ENCODE results near the gene SLC3A2.

SLC3A2 gene

GRCh38 chr11:62880231-62880802 is 379 bp upstream of the SLC3A2 start:
- DNase-seq (ENCODE audit: low read depth) = no peak

DNA sequence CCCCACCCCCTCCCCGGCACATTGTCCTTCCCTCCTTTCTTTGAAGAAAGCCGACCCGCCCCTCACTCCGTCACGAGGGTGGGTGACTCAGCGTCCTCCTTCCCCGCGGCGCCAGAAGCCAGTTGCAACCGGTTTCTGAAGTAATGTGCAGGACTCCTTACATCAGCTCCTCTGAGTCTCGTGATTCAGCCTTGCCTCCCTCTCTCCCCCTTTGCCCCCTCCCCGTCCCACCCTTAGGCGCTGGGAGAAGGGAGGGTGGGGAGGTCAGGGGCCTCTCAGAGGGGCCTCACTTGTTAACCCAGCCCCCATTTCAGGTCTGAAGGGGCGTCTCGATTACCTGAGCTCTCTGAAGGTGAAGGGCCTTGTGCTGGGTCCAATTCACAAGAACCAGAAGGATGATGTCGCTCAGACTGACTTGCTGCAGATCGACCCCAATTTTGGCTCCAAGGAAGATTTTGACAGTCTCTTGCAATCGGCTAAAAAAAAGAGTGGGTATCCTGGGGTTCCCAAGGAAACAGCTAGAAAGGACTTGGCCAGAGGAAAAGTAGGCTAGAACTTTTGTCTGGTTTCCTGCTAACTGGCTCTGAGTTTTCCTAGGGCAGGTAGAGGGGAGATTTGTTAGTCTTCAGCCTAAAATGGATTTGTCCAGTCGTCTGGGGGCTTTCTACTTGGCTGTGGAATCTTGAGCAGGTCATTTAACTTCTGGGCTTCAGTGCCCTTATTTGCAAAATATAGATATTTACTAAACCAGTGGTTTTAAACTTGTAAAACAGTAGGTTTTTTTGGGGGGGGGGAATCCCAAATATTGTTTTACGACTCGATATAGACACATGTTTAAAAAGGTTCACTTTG is 1.1 kb downstream of the SLC3A2 start:
- DNase-seq (ENCODE audit: low read depth) = peak; percentile 87

GRCh38 chr11:62882431-62882749 is 1.7 kb downstream of the SLC3A2 start:
- DNase-seq (ENCODE audit: low read depth) = no peak

DNA sequence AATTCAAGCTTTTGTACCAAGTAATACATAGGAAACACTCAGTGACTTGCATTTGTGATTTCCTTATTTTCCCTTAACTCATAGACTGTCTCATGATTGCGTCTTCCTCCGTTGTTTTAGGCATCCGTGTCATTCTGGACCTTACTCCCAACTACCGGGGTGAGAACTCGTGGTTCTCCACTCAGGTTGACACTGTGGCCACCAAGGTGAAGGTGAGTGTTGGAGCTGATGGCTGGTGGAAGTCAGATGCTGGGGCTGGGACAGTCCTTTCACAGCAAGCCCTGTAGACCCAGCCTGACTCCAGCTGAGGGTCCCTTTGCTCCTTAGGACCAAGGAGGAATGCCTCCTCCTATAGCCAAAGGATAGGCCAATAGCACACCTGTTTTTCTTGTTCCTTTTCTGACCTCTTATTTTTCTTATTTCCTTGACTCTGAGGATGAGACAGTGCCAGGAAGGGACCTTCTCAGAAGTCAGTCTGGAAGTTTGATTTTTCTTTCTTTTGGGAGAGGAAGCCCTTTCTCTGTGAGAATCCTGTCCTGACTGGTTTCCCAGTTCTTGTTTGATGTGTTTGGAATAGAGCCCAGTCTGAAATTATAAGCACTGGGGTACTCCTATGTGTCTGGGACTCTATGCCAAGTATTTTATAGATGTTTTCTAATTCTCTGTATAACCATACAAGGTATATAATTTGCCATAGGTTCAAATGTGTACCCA is 2.2 kb downstream of the SLC3A2 start:
- DNase-seq (ENCODE audit: low read depth) = no peak

DNA sequence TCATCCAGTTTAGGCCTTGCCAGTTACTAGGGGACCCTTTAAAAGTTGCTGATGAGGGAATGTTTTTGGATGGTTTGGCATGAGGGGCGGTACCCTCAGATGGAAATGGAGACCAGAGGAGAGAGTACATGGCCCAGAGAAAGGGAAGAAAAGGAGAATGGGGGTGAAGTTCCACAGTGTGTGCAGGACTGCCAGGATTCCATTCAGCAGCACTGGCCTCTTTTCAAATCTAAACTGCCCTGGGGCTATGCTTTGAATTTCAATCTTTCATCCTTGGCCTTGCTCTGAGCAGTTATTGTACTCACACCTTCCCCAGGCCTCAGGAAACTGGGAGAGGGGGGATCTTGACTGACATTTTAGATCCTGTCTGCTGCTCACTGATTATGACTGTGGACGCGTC is 3.0 kb downstream of the SLC3A2 start:
- no peak for DNase-seq (ENCODE audit: low read depth)

- no peak for DNase-seq (ENCODE audit: low read depth)
These were observed 4.5 kb downstream of the SLC3A2 start for GRCh38 chr11:62885137-62885750.

- no peak for DNase-seq (ENCODE audit: low read depth)
These were observed 7.7 kb downstream of the SLC3A2 start for GRCh38 chr11:62888406-62888805.

- DNase-seq (ENCODE audit: low read depth) = no peak
These were observed 8.4 kb downstream of the SLC3A2 start for GRCh38 chr11:62889126-62889483.

GRCh38 chr11:62889484-62890437 is 9.1 kb downstream of the SLC3A2 start:
- DNase-seq (ENCODE audit: low read depth) = no peak

GRCh38 chr11:62892077-62892922 is 11.6 kb downstream of the SLC3A2 start:
- DNase-seq (ENCODE audit: low read depth) = no peak

DNA sequence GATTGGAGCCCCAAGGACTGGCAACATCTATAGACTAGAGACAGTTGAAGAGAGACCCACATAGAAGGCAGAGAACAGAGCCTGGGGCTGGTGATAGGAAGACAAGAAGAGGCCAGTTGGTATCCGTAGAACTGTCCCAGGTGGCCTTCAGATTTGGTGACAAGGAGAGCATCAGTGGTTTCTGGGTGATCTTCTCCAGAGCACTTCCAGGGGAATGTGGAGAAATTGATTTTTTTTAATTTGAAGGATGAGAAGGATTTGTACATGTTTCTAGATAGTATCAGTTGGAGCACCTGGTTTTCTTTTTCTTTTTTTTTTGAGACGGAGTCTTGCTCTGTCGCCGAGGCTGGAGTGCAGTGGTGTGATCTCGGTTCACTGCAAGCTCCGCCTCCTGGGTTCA is 14.8 kb downstream of the SLC3A2 start:
- no peak for DNase-seq (ENCODE audit: low read depth)

DNA sequence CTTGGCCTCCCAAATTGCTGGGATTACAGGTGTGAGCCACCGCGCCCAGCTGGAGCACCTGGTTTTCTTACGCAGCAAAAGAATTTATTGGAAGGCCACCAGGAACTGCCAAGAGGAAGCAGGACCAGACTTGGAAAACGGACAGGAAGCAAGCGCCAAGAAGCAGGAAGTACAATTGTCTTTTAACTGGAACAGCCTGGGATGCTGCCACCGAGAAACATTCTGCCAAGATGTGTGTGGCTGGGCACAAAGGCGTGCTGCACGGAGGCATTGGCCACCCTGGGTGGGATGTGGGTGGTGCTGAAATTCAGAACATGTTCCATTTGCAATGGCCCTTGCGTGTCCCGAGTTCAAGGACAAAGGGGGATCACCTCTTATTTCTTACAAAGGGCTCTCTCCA is 15.4 kb downstream of the SLC3A2 start:
- no peak for DNase-seq (ENCODE audit: low read depth)

DNA sequence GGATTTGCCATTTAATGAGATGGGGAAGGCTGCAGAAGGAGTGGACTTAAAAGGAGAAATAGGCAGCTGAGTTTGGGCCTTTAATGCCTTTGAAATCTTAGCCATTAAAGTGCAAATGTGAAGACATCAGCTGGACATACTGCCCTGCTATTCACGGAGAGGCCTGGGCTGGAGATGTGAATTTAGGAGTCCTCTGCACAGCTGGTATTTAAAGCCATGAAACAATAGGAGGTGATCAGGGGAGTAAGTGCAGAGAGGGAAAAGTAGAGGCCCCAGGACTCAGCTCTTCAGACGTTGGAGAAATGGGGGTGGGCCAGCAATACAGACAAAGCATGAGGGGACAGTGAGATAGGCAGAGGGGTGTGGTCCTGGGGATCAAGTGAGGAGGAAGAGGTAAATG is 16.6 kb downstream of the SLC3A2 start:
- no peak for DNase-seq (ENCODE audit: low read depth)

GRCh38 chr11:62898027-62898426 is 17.3 kb downstream of the SLC3A2 start:
- DNase-seq (ENCODE audit: low read depth) = no peak

DNA sequence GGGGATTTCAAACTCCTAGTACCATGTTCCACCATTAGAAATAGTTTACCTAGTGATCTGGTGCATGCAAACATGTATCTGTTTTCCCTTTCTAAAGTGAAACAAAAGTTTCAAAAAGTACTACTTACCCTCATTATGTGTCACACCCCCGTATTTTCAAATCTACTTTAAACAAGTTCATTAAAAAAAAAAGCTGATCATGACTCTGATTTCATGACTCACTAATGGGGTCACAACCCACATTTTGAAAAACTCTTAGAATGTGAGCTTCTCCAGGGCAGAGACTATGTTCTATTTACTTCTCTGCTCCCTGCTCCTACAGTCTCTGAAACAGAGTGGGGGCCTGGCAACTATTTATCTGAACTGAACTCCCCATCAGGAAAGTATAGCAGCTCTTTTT is 22.2 kb downstream of the SLC3A2 start:
- DNase-seq (ENCODE audit: low read depth) = no peak

- DNase-seq (ENCODE audit: low read depth) = no peak
These were observed 24.6 kb downstream of the SLC3A2 start for GRCh38 chr11:62905296-62905695.

DNA sequence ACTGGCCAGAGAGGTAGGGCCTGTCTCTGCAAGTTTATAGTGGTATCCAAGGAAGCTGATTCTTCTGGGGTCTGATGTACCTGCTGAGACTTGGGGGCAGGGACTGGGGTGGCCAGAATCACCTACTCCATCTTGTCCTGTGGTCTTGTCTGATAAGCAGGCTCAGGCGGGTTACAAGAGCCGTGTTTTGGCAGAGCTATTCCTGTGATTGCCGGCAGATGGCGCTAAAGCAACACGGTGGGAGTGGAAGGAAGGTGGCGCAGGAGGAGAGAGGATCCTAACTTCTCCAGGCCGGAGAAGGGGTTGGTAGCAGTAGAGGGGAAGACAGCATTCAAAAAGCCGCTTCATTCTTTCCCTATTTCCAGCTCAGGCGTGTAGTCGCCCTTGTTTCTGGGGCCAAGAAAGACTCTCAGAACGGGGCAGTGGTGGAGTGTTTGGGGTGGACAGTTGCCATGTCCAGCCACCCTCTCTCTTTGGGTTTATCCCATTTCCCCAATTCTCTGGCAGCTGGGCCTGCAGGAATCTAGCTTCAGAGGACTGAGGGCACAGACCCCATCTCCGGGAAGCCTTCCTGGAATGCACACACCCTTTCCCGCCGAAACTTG is 25.3 kb downstream of the SLC3A2 start:
- DNase-seq (ENCODE audit: low read depth) = peak; percentile 62

DNA sequence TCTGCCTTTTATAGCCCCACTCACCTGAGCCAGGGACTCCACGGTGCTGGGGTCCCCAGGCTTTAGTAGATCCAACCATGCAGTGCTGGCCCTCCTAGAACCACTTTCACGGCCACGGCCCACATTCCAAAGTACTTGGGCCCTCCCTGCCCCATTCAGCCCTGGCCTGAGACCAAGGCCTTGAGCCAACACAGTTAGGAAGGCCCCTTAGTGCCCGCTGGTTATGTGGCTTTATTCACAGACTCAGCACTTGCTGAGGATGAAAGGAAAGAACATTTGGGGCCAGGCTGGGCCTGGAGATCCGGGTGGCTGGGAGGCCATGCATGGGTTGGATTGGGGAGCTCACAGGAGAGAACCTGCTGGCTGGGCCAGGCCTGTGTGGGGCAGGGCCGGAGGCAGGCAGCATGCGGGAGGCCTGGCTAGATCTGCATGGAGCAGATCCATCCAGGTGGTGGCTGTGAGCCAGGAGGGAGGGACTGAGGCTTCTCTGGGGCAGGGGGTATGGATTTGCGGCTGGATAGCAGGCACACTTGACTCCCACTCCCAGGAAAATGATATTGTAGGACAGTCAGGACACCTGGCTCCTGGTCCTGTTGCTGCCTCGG is 27.9 kb downstream of the SLC3A2 start:
- no peak for DNase-seq (ENCODE audit: low read depth)

- DNase-seq (ENCODE audit: low read depth) = no peak
These were observed 28.6 kb downstream of the SLC3A2 start for GRCh38 chr11:62909107-62909894.

Data from activated T-helper 1 cell treated with Interleukin-2 at 50 U/mL for 16 hours (primary cell).